PC-9 (cell line): Measurements from ENCODE around the gene RTN4RL1. TPM values are rescaled to one million over a fixed set of nuclear protein-coding genes. Genes with fewer than 3 reads are reported as not detected.

Source experiments
- BruUV-seq: library from RNA; stranded (reverse); fragments of 400-500 nt; replicated peaks from 2 replicates; lab custom pipeline; 2021; lab: Mats Ljungman, UMichigan
- CTCF ChIA-PET: fragments of 300-600 bp; sonication (Branson Sonifier 250); formaldehyde crosslinking; loops from one replicate; lab custom pipeline; 2022; ENCODE audit warnings: antibody characterized with exemption; lab: Charles Lee
- POLR2A ChIA-PET: fragments of 300-600 bp; sonication (Branson Sonifier 250); formaldehyde crosslinking; loops from one replicate; lab custom pipeline; 2022; ENCODE audit warnings: antibody characterized with exemption; ENCODE audit not compliant: unreplicated experiment; lab: Charles Lee
- DNase-seq, 2 experiments: peaks; one replicate each; pipeline versions ENCODE4 v3.0.0 to v3.0.0-alpha.2; 2015 to 2022; ENCODE audit warnings: mixed read lengths in 1 of 2
- H2AFZ ChIP-seq: fragments of 200-600 bp; sonication (generic); 2 replicates; pipeline ENCODE4 v1.8.1; 2017; ENCODE audit warnings: antibody characterized with exemption
- H3F3A ChIP-seq: fragments of 200-600 bp; sonication (generic); 2 replicates; pipeline ENCODE4 v1.8.1; 2017; ENCODE audit warnings: antibody characterized with exemption, mild to moderate bottlenecking, low read depth; ENCODE audit not compliant: insufficient read depth
- H3K27ac ChIP-seq: fragments of 200-600 bp; sonication (generic); 2 replicates; pipeline ENCODE4 v1.6.1; 2016; ENCODE audit warnings: mixed run types
- H3K27me3 ChIP-seq: fragments of 200-600 bp; sonication (generic); 2 replicates; pipeline ENCODE4 v1.6.1; 2016; ENCODE audit warnings: low read depth, mixed run types; ENCODE audit not compliant: insufficient read depth
- H3K36me3 ChIP-seq: fragments of 200-600 bp; sonication (generic); 2 replicates; pipeline ENCODE4 v1.6.1; 2016; ENCODE audit warnings: low read depth, mixed run types
- H3K4me1 ChIP-seq: fragments of 200-600 bp; sonication (generic); replicated peaks from 2 replicates; pipeline ENCODE4 v1.6.1; 2016; ENCODE audit warnings: mixed run types; ENCODE audit not compliant: insufficient read depth
- H3K4me2 ChIP-seq: fragments of 200-600 bp; sonication (generic); 2 replicates; pipeline ENCODE4 v1.6.1; 2017; ENCODE audit warnings: mixed run types
- H3K4me3 ChIP-seq: fragments of 200-600 bp; sonication (generic); 2 replicates; pipeline ENCODE4 v1.6.1; 2016; ENCODE audit warnings: mixed run types
- H3K79me2 ChIP-seq: fragments of 200-600 bp; sonication (generic); 2 replicates; pipeline ENCODE4 v1.6.1; 2017; ENCODE audit warnings: low read depth, mixed run types
- H3K9me2 ChIP-seq: fragments of 200-600 bp; sonication (generic); 2 replicates; pipeline ENCODE4 v1.8.1; 2017; ENCODE audit warnings: mild to moderate bottlenecking; ENCODE audit not compliant: insufficient read depth
- H3K9me3 ChIP-seq: fragments of 200-600 bp; sonication (generic); 2 replicates; pipeline ENCODE4 v1.8.1; 2016; ENCODE audit warnings: low read depth; ENCODE audit not compliant: insufficient read depth
- H4K20me1 ChIP-seq: fragments of 200-600 bp; sonication (generic); 2 replicates; pipeline ENCODE4 v1.8.1; 2017; ENCODE audit not compliant: insufficient read depth
- CTCF ChIP-seq: fragments of 200-600 bp; sonication (generic); conservative IDR thresholded peaks from 2 replicates; pipeline ENCODE4 v1.6.1; 2017; ENCODE audit warnings: mixed run types, antibody characterized with exemption, mild to moderate bottlenecking, moderate library complexity
- EZH2 ChIP-seq: fragments of 200-600 bp; sonication (generic); IDR thresholded peaks from 2 replicates; pipeline ENCODE4 v1.8.0; 2017; ENCODE audit warnings: antibody characterized with exemption, low read depth
- intact Hi-C: fragments of 100-400 bp; cut with micrococcal nuclease; formaldehyde crosslinking; loops from one replicate; pipeline ENCODE4 v1.10.0; 2022; ENCODE audit not compliant: unreplicated experiment
- total RNA-seq: library from RNA; stranded (reverse); gene quantifications from 2 replicates; pipeline ENCODE4 v1.2.3, GENCODE V29; 2021

RTN4RL1 gene
- total RNA-seq, 1 experiment from 2014 or later = 0.13 TPM

- no peak overlapping the region for H3K4me2 ChIP-seq
- no peak for TF ChIP-seq EZH2
- no peak for TF ChIP-seq CTCF
- no TSS peak for BruUV-seq
- ChIA-PET CTCF (no interaction called here), POLR2A (interaction anchor here (0.6 kb wide), 1 partner anchor 106 kb away, joined by 3 read pairs; no protein-coding TSS in a partner anchor)
- no peak for DNase-seq
- no peak overlapping the region for H3K4me3 ChIP-seq
- intact Hi-C loops = no loop called here
- peaks cover 11% of the 10 kb centered on the region; the same call in 1 of the 2 replicates for H3K4me1 ChIP-seq
- H3K9me3 ChIP-seq = no peaks in the 10 kb centered on the region
- H3K9me2 ChIP-seq = no peaks in the 10 kb centered on the region
- H3K79me2 ChIP-seq = no peaks in the 10 kb centered on the region
- H3K27me3 ChIP-seq = no peaks in the 10 kb centered on the region
- H3K27ac ChIP-seq = no peak overlapping the region
- no peak overlapping the region for H2AFZ ChIP-seq
- H3K36me3 ChIP-seq = no peaks in the 10 kb centered on the region
- no peaks in the 10 kb centered on the region for H4K20me1 ChIP-seq
- no peaks in the 10 kb centered on the region; the same call in none of the 2 replicates for H3F3A ChIP-seq
These were observed 119.8 kb downstream of the RTN4RL1 start for GRCh38 chr17:1905190-1905913.

- TF ChIP-seq EZH2 = no peak
- no peak for TF ChIP-seq CTCF
- no peak overlapping the region for H3K4me2 ChIP-seq
- no peaks in the 10 kb centered on the region for H4K20me1 ChIP-seq
- ChIA-PET POLR2A (interaction anchor here (0.6 kb wide), 1 partner anchor 107 kb away, joined by 3 read pairs; no protein-coding TSS in a partner anchor), CTCF (no interaction called here)
- no peaks in the 10 kb centered on the region; the same call in none of the 2 replicates for H3F3A ChIP-seq
- H3K27ac ChIP-seq = no peak overlapping the region
- H3K9me2 ChIP-seq = no peaks in the 10 kb centered on the region
- H2AFZ ChIP-seq = no peak overlapping the region
- no peak overlapping the region for H3K4me3 ChIP-seq
- H3K9me3 ChIP-seq = no peaks in the 10 kb centered on the region
- 0 out of 2 replicates have a peak, but pooled peaks cover 7% of the 10 kb centered on the region for H3K4me1 ChIP-seq
- BruUV-seq = no TSS peak
- intact Hi-C loops = no loop called here
- no peaks in the 10 kb centered on the region for H3K79me2 ChIP-seq
- no peaks in the 10 kb centered on the region for H3K27me3 ChIP-seq
- no peaks in the 10 kb centered on the region for H3K36me3 ChIP-seq
- DNase-seq = no peak
These were observed 120.6 kb downstream of the RTN4RL1 start for GRCh38 chr17:1904273-1905182.

- Histone ChIP-seq H4K20me1 (no peaks in the 10 kb centered on the region), H3K27ac (no peak overlapping the region), H2AFZ (no peak overlapping the region), H3K4me1 (peaks cover 6% of the 10 kb centered on the region), H3K9me3 (no peaks in the 10 kb centered on the region), H3K27me3 (no peaks in the 10 kb centered on the region), H3K79me2 (no peaks in the 10 kb centered on the region), H3K9me2 (no peaks in the 10 kb centered on the region), H3K4me2 (no peak overlapping the region), H3F3A (peaks cover 8% of the 10 kb centered on the region), H3K4me3 (no peak overlapping the region), H3K36me3 (peaks cover 4% of the 10 kb centered on the region; the same call in 1 of the 2 replicates)
- POLR2A ChIA-PET = no interaction called here
- DNase-seq = no peak
- TF ChIP-seq CTCF (peak; percentile 41; the same call in 1 of the 2 replicates), EZH2 (no peak)
- BruUV-seq = no TSS peak
- intact Hi-C loops = loop anchor here (10.0 kb wide), 1 partner anchor 385 kb away; no protein-coding TSS in a partner anchor
- CTCF ChIA-PET = no interaction called here
These were observed 125.6 kb downstream of the RTN4RL1 start for GRCh38 chr17:1899403-1900000.
